Calu3 (cell line): Measurements from ENCODE around the gene GALNT14. TPM values are rescaled to one million over a fixed set of nuclear protein-coding genes. Genes with fewer than 3 reads are reported as not detected.
A peak's percentile ranks its signal among the peaks of the same experiment; 100 is the strongest.

Source experiments
- BruUV-seq: library from RNA; stranded (reverse); fragments of 400-500 nt; replicated peaks from 2 replicates; lab custom pipeline; 2021; lab: Mats Ljungman, UMichigan
- CTCF ChIA-PET: fragments of 300-600 bp; sonication (Branson Sonifier 250); formaldehyde crosslinking; loops from one replicate; lab custom pipeline; 2022; ENCODE audit warnings: antibody characterized with exemption; lab: Charles Lee
- DNase-seq: peaks from one replicate; pipeline ENCODE4 v3.0.0; 2022
- H3K27ac Mint-ChIP-seq: one replicate; pipeline ENCODE4 v1.8.0; 2022; ENCODE audit warnings: mixed read lengths; ENCODE audit not compliant: unreplicated experiment
- H3K27me3 Mint-ChIP-seq: one replicate; pipeline ENCODE4 v1.8.0; 2022; ENCODE audit warnings: mixed read lengths; ENCODE audit not compliant: unreplicated experiment
- H3K36me3 Mint-ChIP-seq: one replicate; pipeline ENCODE4 v1.8.0; 2022; ENCODE audit warnings: mild to moderate bottlenecking, moderate library complexity, mixed read lengths; ENCODE audit not compliant: insufficient read depth, unreplicated experiment
- H3K4me1 Mint-ChIP-seq: one replicate; pipeline ENCODE4 v1.8.0; 2022; ENCODE audit warnings: mild to moderate bottlenecking, low read depth, mixed read lengths; ENCODE audit not compliant: unreplicated experiment
- H3K4me3 Mint-ChIP-seq: one replicate; pipeline ENCODE4 v1.8.0; 2022; ENCODE audit warnings: mild to moderate bottlenecking, low read depth, moderate library complexity, mixed read lengths; ENCODE audit not compliant: unreplicated experiment
- H3K9me3 Mint-ChIP-seq: one replicate; pipeline ENCODE4 v1.8.0; 2022; ENCODE audit warnings: low read depth, mixed read lengths; ENCODE audit not compliant: unreplicated experiment
- intact Hi-C: fragments of 100-400 bp; cut with micrococcal nuclease; formaldehyde crosslinking; loops from one replicate; pipeline ENCODE4 v1.10.0; 2022; ENCODE audit not compliant: unreplicated experiment
- total RNA-seq: library from RNA; stranded (reverse); gene quantifications from 2 replicates; pipeline ENCODE4 v1.2.3, GENCODE V29; 2022
- TF ChIP-seq, protein P1 (sequence below): fragments of 200-600 bp; IDR thresholded peaks from one replicate; pipeline ENCODE4 v1.8.0; 2022; ENCODE audit warnings: antibody characterized with exemption; ENCODE audit not compliant: unreplicated experiment

GALNT14 gene
- total RNA-seq, 1 experiment from 2014 or later, result 61.9 TPM

DNA sequence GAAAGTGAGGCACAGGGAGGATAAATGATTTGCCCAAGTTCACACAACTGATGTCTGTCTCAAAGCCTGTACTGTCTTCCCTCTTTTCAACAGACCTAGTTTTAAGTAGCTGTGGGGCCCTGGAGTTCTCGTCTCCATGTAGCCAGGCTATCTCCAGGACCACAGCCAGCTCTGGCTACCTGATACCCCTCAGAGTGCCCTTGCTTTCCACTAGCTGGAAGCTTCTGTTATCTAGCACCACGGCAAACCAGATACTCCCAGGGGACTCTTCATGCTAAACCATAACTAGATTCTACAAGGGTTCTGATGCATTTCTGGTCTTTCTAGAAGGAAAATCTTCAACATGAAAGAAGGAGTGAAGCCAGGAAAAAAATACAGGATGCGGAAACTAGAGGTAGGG is 137.3 kb downstream of the GALNT14 start:
- no peak overlapping the region for H3K4me3 Mint-ChIP-seq
- H3K36me3 Mint-ChIP-seq, result no peaks in the 10 kb centered on the region
- intact Hi-C loops, result loop anchor here (10.0 kb wide), 1 partner anchor 134 kb away; the partner anchor contains the start of gene GALNT14
- CTCF ChIA-PET, result no interaction called here
- DNase-seq, result no peak
- no TSS peak for BruUV-seq
- TF ChIP-seq, protein P1, sequence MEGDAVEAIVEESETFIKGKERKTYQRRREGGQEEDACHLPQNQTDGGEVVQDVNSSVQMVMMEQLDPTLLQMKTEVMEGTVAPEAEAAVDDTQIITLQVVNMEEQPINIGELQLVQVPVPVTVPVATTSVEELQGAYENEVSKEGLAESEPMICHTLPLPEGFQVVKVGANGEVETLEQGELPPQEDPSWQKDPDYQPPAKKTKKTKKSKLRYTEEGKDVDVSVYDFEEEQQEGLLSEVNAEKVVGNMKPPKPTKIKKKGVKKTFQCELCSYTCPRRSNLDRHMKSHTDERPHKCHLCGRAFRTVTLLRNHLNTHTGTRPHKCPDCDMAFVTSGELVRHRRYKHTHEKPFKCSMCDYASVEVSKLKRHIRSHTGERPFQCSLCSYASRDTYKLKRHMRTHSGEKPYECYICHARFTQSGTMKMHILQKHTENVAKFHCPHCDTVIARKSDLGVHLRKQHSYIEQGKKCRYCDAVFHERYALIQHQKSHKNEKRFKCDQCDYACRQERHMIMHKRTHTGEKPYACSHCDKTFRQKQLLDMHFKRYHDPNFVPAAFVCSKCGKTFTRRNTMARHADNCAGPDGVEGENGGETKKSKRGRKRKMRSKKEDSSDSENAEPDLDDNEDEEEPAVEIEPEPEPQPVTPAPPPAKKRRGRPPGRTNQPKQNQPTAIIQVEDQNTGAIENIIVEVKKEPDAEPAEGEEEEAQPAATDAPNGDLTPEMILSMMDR, result no peak
- no peaks in the 10 kb centered on the region for H3K4me1 Mint-ChIP-seq
- H3K9me3 Mint-ChIP-seq, result no peaks in the 10 kb centered on the region
- no peaks in the 10 kb centered on the region for H3K27me3 Mint-ChIP-seq
- no peak overlapping the region for H3K27ac Mint-ChIP-seq

DNA sequence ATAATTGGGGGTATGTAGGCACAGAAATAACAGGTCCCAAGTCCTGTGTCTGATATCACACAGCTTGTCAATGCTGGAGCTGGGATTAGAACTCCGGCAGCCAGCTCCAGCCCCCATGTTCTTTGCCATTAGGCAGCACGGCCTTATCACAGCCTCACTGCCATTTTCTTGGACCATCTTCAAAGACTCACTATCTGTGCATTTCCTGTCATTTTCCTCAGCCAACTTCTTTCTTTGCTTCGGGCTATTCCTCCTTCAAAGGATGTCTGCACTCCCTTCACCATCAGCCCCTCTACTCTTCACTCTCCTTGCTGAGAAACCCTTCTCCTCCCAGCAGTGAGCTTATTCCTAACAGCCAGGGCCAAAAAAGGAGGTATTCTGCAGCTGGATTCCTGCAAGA is 139.6 kb downstream of the GALNT14 start:
- CTCF ChIA-PET, result no interaction called here
- Mint-ChIP-seq H3K4me3 (no peak overlapping the region), H3K36me3 (no peaks in the 10 kb centered on the region), H3K9me3 (no peaks in the 10 kb centered on the region), H3K27ac (no peak overlapping the region), H3K4me1 (no peaks in the 10 kb centered on the region), H3K27me3 (no peaks in the 10 kb centered on the region)
- TF ChIP-seq, protein P1, result no peak
- no TSS peak for BruUV-seq
- intact Hi-C loops, result no loop called here
- no peak for DNase-seq

DNA sequence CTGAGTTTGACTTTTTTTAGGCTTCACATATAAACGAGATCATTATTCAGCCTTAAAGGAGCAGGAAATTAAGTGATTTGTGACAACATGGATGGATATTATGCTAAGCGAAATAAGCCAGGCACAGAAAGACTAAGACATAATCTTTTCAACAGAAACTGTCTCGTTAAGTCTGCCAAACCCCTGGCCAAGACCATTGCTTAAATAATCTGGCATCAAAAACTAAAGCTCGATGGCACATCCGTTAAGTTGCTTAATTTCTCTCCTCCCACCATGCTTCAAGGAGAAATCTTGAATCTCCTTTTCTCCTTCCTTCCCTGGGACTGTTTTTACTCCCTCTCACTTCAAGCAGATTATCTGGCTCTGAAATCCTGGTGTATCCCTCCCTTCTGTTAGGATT is 140.3 kb downstream of the GALNT14 start:
- H3K4me3 Mint-ChIP-seq, result no peak overlapping the region
- no peaks in the 10 kb centered on the region for H3K27me3 Mint-ChIP-seq
- TF ChIP-seq, protein P1, result no peak
- CTCF ChIA-PET, result no interaction called here
- BruUV-seq, result no TSS peak
- H3K4me1 Mint-ChIP-seq, result no peaks in the 10 kb centered on the region
- H3K27ac Mint-ChIP-seq, result no peak overlapping the region
- no peaks in the 10 kb centered on the region for H3K36me3 Mint-ChIP-seq
- DNase-seq, result no peak
- intact Hi-C loops, result no loop called here
- no peaks in the 10 kb centered on the region for H3K9me3 Mint-ChIP-seq

DNA sequence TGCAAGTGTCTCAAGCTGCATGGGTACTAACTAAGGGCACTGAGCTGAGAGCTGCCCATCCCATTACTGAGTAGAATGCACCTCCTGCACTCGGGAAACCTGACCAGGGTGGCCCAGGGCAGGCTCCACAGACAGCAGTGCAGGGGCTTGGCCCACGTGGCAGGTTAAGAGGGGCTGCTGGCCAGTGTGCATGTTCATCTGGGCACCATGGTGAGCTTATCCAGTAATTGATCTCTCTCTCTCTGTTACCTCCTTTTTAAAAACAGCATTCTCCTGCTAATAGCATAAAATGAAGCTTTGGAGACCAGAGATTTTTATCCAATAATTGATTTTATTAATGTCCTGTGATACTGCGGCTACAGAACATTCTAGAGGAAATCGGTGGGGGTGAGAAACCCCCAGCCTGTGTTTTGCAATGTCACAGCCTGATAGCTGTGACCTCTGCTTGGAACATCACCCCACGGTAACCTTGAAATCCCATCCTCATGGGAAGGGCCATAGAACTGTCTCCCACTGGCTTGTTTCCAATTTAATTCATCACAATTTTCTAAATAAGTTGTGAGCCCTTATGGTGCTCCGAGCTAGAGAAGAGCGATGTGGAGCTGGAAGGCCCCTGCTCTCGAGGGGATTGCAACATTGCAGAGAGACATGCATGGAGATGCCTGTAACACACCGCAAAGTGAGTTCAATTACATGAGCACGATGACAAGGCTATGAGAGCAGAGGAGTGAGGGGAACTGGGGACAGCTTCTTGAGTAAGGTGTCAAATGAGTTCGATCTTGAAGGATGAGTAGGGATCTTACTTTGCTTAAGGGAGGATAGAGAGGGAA is 143.8 kb downstream of the GALNT14 start:
- no peak for DNase-seq
- Mint-ChIP-seq H3K9me3 (no peaks in the 10 kb centered on the region), H3K4me3 (no peak overlapping the region), H3K27ac (peak overlapping the region; percentile 0), H3K4me1 (no peaks in the 10 kb centered on the region), H3K36me3 (no peaks in the 10 kb centered on the region), H3K27me3 (no peaks in the 10 kb centered on the region)
- CTCF ChIA-PET, result no interaction called here
- no TSS peak for BruUV-seq
- intact Hi-C loops, result no loop called here
- TF ChIP-seq, protein P1, result no peak
